Suppressor macrophage treated with lipopolysaccharide for 4 hours (primary cell): Measurements from ENCODE around the gene WWTR1.

ENCODE experiments used
- DNase-seq: peaks from one replicate; pipeline ENCODE4 v3.0.0-alpha.2; 2020

WWTR1 gene

DNA sequence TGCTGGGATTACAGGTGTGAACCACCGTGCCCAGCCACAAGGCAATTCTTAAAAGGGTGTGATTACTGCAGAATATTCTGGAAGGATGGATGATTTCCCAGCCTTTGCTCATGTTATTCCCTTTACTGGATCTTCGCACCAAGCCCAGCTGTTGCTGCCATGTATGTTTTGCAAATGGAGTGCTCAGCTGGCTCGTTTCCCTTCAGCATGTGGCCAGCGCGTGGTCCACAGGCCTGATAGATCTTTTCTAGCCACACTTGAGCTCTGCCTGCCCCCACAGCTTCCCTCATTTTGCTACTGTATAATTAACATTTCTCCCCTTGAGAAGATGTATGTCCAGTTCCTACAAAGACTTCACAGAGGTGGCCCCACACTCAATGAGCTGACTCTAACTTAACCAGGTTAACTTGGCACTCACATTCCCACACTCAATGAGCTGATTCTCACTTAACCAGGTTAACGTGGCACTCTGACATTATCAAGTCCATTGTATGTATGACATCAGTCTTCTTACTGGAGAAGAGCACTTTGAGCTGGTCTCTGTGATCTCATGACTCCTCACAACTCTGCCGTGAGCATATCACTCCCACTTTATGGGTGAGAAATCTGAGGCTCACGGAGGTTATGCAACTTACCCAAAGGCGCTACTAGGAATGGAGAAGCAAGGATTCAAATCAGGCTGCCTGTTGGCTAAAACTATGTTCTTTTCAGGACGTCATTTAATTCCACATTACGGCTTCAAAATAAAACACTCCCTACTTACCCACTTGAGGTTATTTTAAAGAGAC, 134.1 kb downstream of the WWTR1 start:
- peak; percentile 75 for DNase-seq

- no peak for DNase-seq
These were observed 137.9 kb downstream of the WWTR1 start for GRCh38 chr3:149519912-149520311.

DNA sequence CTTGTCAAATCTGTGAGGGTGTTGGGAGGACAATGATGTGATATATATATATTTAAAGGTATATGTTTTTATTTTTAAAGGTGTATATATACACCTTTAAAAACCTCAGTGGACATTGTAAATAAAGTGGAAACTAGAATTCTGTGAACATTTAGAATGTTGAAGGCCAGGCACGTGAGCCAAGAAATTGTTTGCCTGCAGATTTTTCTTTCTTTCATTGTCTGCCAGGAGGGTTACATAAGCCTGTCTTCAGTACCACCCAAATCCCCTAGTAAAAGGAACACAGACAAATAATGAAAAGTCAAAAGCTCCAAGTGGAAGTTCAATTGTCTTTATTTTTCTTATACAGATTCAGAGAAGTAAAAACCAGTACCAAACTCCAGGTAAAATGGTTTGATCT, 140.9 kb downstream of the WWTR1 start:
- no peak for DNase-seq

DNA sequence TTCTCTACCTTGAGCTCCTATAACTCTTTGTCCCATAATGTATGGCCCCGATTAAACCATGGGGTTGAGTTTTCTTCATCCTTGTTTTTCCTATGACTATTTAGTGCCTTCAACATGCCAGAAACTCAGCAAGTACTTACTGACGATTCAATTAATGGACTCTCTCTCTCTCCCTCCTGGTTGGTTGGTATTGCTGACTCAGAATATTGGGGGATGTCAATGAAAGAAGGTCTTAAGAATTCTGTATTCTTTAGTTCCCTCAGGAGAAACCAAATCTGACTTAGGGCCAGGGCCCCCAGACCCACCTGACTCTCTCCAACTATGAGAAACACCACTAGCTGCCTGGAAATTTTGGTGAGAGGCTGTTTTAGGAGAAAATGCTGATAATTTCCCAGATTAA, 142.6 kb downstream of the WWTR1 start:
- no peak for DNase-seq

DNA sequence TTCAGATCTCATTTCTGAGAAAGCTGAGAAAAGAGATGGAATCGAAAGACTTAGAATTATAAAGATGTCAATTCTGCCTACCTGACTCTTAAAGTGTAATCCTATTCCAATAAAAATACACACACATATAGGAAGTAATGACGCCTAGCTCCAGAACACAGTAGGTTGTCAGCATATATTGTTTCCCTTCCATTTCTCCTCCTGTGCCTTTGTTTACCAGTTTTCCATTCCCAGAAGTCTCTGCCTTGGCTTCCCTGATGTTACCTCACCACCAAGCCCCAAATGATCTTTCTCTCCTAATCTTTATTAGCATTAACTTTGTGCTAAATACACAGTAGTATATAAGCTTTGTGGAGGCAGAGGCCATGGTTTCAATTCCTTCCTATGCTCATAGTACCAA, 143.4 kb downstream of the WWTR1 start:
- DNase-seq, result no peak

GRCh38 chr3:149512073-149512782, 145.6 kb downstream of the WWTR1 start:
- DNase-seq, result peak; percentile 72

GRCh38 chr3:149511040-149511626, 146.7 kb downstream of the WWTR1 start:
- DNase-seq, result no peak

GRCh38 chr3:149510480-149510879, 147.3 kb downstream of the WWTR1 start:
- no peak for DNase-seq

GRCh38 chr3:149509526-149509925, 148.3 kb downstream of the WWTR1 start:
- peak; percentile 76 for DNase-seq

GRCh38 chr3:149507491-149508324, 150.1 kb downstream of the WWTR1 start:
- peak; percentile 97 for DNase-seq

DNA sequence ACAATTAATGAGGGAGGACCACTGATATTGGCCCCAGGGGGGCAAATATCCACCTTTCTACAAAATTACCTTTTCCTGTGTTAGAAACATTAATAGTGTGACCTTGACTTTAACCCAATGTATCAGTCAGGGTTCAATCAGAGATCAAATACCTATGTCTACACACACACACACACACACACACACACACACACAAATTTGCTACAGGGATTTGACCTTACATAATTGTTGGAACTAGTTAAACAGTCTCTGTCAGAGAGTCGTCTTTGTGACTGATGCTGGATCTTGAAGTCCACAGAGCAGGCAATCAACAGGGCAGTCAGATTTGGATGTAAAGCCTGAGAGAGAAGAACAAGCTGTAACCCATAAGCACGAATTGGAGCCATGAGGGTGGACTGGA, 150.9 kb downstream of the WWTR1 start:
- DNase-seq, result peak; percentile 32

GRCh38 chr3:149506540-149506939, 151.3 kb downstream of the WWTR1 start:
- DNase-seq, result no peak

DNA sequence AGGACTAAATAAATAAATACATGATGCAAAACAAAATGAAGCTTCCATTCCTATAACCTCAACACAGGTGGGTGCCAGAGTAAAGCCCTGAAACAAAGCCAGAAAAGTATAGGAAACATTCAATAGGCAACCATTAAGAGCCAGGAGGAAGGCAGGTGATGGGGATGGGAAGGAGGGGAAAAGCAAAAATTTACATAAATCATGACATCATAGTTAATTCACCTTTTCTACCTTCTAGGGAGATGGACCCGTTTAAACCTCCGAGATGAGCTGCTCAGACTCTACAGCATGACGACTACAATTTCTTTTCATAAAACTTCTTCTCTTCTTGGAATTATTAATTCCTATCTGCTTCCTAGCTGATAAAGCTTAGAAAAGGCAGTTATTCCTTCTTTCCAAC, 155.4 kb downstream of the WWTR1 start:
- DNase-seq, result no peak

GRCh38 chr3:149501524-149501923, 156.3 kb downstream of the WWTR1 start:
- no peak for DNase-seq

- DNase-seq, result peak; percentile 59
These were observed 159.7 kb downstream of the WWTR1 start for GRCh38 chr3:149497966-149498670.

DNA sequence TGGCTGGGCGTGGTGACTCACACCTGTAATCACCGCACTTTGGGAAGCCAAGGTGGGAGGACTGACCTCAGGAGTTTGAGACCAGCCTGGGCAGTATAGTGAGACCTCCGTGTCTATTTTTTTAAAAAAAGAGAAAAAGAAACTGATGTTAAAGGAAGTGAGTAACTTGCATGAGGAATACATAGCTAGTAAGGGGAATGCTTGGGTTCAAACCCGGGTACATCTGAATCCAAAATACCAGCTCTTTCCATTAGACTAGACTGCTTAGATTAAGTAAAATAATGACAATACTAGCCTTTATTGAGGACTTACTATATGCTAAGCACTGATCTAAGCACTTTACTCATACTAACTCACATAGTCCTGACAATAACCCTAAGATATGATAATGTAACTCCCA, 160.9 kb downstream of the WWTR1 start:
- peak; percentile 50 for DNase-seq

DNA sequence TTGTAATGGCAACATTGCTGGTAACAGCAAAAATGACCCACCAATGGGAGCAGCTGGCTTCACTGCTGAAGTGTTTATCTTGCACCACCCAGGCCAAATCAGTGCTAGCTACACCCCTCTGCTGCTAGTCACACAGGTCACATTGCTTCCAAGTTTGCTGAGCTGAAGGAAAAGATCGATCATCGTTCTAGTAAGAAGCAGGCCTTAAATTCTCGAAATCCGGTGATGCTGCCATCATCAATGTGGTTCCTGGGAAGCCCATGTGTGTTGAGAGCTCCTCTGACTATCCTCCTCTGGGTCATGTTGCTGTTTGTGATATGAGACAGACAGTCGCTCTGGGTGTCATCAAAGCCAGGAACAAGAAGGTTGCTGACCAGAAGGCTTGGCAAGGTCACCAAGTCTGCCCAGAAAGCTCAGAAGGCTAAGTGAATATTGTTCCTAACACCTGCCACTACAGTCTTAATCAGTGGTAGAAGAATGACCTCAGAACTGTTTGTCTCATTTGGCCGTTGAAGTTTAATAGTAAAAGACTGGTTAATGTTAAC, 162.2 kb downstream of the WWTR1 start:
- peak; percentile 75 for DNase-seq

DNA sequence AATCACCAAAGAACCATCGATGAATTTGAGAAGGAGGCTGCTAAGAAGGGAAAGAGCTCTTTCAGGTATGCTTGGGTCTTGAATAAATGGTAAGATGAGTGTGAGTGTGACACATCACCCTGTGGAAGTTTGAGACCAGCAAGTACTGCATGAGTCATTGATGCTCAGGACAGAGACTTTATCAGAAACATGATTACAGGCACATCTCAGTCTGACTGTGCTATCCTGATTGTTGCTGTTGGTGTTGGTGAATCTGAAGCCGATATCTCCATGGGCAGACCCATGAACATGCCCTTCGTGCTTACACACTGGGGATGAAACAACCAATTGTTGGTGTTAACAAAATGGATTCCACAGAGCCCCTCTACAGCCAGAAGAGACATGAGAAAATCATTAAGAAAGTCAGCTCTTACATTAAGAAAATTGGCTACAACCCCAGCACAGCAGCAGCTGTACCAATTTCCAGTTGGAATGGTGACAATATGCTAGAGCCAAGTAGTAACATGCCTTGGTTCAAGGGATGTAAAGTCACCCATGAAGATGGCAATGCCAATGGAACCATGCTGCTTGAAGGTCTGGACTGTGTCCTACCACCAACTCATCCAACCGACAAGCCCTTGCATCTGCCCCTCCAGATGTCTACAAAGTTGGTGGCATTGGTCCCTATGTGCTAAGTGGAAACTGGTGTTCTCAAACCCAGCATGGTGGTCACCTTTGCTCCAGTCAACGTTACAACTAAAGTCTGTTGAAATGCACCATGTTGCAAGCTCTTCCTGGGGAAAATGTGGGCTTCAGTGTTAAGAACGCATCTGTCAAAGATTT, 162.9 kb downstream of the WWTR1 start:
- DNase-seq, result peak; percentile 52

GRCh38 chr3:149494022-149494758, 163.6 kb downstream of the WWTR1 start:
- peak; percentile 86 for DNase-seq

- no peak for DNase-seq
These were observed 164.4 kb downstream of the WWTR1 start for GRCh38 chr3:149493315-149494021.
